ENCODE results near the gene FOXF1. TPM values are rescaled to one million over a fixed set of nuclear protein-coding genes. Genes with fewer than 3 reads are reported as not detected.

Gene FOXF1
- total and polyA plus RNA-seq, 12 donors: 0.08 to 0.38 (median 0.22) TPM; not detected in 2

DNA sequence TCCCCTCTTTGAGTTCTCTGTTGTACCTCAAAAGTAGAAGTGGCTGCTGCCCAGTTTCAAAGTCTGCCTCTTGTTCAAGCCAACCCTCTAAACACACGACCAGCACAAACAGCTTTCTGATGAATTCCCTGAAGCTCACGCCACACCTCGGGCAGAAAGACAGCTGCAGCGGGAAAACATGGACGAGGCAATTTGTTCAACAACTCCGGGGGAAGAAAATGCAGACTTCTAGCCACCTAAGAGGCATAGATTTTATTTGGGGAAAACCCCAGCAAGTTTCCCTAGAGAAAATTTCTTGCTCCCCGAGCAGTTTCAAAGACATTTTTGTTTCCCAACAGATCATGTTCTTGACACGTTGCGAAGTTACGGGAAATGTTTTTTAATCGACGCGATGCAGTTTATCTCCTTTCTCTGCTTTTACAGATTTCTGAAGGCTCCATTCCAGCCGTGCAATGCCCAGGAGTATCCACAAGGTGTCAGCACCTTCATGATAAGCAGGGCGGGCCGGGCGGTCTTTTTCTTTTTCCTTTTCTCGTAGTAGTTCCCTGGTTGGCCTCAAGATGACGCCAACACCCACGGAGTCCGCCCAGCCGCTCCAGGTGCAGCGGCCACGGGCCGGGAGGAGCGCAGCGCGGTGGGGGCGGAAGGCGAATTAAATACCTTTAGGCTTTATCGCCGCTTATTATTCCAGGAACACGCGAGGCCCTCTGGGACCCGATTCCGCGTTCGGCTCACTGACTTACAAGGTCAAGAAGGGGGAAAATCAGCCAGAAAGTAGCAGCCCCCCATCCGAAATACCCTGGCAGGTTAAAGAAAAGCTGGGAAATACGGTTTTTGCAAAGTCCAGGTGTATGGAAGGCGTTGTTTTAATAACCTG is 53.4 kb downstream of the FOXF1 start:
- ATAC-seq: peak; percentile 40 to 85 (median 74)
- Histone ChIP-seq H3K9me3 (no peaks in the 10 kb centered on the region), H3K36me3 (no peaks in the 10 kb centered on the region), H3K27me3 (peaks cover 9 to 86% (median 60%) of the 10 kb centered on the region in 7 donors), H3K4me3 (peak overlapping the region in 4 of 10 donors; percentile 10 to 37 (median 19)), H3K27ac (peak overlapping the region in 3 of 10 donors; percentile 5 to 44 (median 41)), H3K4me1 (peaks cover 0 to 26% (median 11%) of the 10 kb centered on the region in 9 donors)
- peak; percentile 80 to 89 for DNase-seq
- intact Hi-C loops (cut with DNase I): loop anchor here (1.0 to 10.0 kb wide), 14 partner anchors 271 to 821 kb away; partner anchors contain the start of gene FBXO31 (in 1 of the 10)
- WGBS, 2 donors: 1 to 2% methylated on average over 41 of the region's 41 CpGs
- TF ChIP-seq, protein P1, sequence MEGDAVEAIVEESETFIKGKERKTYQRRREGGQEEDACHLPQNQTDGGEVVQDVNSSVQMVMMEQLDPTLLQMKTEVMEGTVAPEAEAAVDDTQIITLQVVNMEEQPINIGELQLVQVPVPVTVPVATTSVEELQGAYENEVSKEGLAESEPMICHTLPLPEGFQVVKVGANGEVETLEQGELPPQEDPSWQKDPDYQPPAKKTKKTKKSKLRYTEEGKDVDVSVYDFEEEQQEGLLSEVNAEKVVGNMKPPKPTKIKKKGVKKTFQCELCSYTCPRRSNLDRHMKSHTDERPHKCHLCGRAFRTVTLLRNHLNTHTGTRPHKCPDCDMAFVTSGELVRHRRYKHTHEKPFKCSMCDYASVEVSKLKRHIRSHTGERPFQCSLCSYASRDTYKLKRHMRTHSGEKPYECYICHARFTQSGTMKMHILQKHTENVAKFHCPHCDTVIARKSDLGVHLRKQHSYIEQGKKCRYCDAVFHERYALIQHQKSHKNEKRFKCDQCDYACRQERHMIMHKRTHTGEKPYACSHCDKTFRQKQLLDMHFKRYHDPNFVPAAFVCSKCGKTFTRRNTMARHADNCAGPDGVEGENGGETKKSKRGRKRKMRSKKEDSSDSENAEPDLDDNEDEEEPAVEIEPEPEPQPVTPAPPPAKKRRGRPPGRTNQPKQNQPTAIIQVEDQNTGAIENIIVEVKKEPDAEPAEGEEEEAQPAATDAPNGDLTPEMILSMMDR (IDR thresholded peaks at IDR 0.05): peak; percentile 100

Other genes with a start within 250 kb of the FOXF1 start
- gene MTHFSD, start 44.7 kb downstream of the FOXF1 start, total RNA-seq: 10 to 100 TPM in 8 of 10 donors, 1 to 10 TPM in 2; 8.9 to 13.1 (median 11.4) TPM
- 10 to 100 TPM in 1 of 2 donors, 1 to 10 TPM in 1; 5.1 to 11.3 TPM for gene MTHFSD, start 44.7 kb downstream of the FOXF1 start, polyA plus RNA-seq
- 1 to 10 TPM in 8 of 10 donors, under 1 TPM in 2; 0.66 to 2.2 (median 1.9) TPM for gene FOXC2, start 56.3 kb downstream of the FOXF1 start, total RNA-seq
- 1 to 10 TPM; 1.2 to 1.3 TPM for gene FOXC2, start 56.3 kb downstream of the FOXF1 start, polyA plus RNA-seq
- gene FOXL1, start 68.0 kb downstream of the FOXF1 start, total RNA-seq: 1 to 10 TPM in 3 of 10 donors, under 1 TPM in 7; 0.40 to 1.9 (median 0.84) TPM
- gene FOXL1, start 68.0 kb downstream of the FOXF1 start, polyA plus RNA-seq: under 1 TPM; 0.78 to 0.95 TPM